PC-9 (cell line): ENCODE measurements around the gene JSRP1. TPM values are rescaled to one million over a fixed set of nuclear protein-coding genes. Genes with fewer than 3 reads are reported as not detected.

Source experiments
- BruUV-seq: library from RNA; stranded (reverse); fragments of 400-500 nt; replicated peaks from 2 replicates; lab custom pipeline; 2021; lab: Mats Ljungman, UMichigan
- CTCF ChIA-PET: fragments of 300-600 bp; sonication (Branson Sonifier 250); formaldehyde crosslinking; loops from one replicate; lab custom pipeline; 2022; ENCODE audit warnings: antibody characterized with exemption; lab: Charles Lee
- POLR2A ChIA-PET: fragments of 300-600 bp; sonication (Branson Sonifier 250); formaldehyde crosslinking; loops from one replicate; lab custom pipeline; 2022; ENCODE audit warnings: antibody characterized with exemption; ENCODE audit not compliant: unreplicated experiment; lab: Charles Lee
- DNase-seq, 2 experiments: peaks; one replicate each; pipeline versions ENCODE4 v3.0.0 to v3.0.0-alpha.2; 2015 to 2022; ENCODE audit warnings: mixed read lengths in 1 of 2
- H2AFZ ChIP-seq: fragments of 200-600 bp; sonication (generic); 2 replicates; pipeline ENCODE4 v1.8.1; 2017; ENCODE audit warnings: antibody characterized with exemption
- H3F3A ChIP-seq: fragments of 200-600 bp; sonication (generic); 2 replicates; pipeline ENCODE4 v1.8.1; 2017; ENCODE audit warnings: antibody characterized with exemption, mild to moderate bottlenecking, low read depth; ENCODE audit not compliant: insufficient read depth
- H3K27ac ChIP-seq: fragments of 200-600 bp; sonication (generic); 2 replicates; pipeline ENCODE4 v1.6.1; 2016; ENCODE audit warnings: mixed run types
- H3K27me3 ChIP-seq: fragments of 200-600 bp; sonication (generic); 2 replicates; pipeline ENCODE4 v1.6.1; 2016; ENCODE audit warnings: low read depth, mixed run types; ENCODE audit not compliant: insufficient read depth
- H3K36me3 ChIP-seq: fragments of 200-600 bp; sonication (generic); 2 replicates; pipeline ENCODE4 v1.6.1; 2016; ENCODE audit warnings: low read depth, mixed run types
- H3K4me1 ChIP-seq: fragments of 200-600 bp; sonication (generic); replicated peaks from 2 replicates; pipeline ENCODE4 v1.6.1; 2016; ENCODE audit warnings: mixed run types; ENCODE audit not compliant: insufficient read depth
- H3K4me2 ChIP-seq: fragments of 200-600 bp; sonication (generic); 2 replicates; pipeline ENCODE4 v1.6.1; 2017; ENCODE audit warnings: mixed run types
- H3K4me3 ChIP-seq: fragments of 200-600 bp; sonication (generic); 2 replicates; pipeline ENCODE4 v1.6.1; 2016; ENCODE audit warnings: mixed run types
- H3K79me2 ChIP-seq: fragments of 200-600 bp; sonication (generic); 2 replicates; pipeline ENCODE4 v1.6.1; 2017; ENCODE audit warnings: low read depth, mixed run types
- H3K9me2 ChIP-seq: fragments of 200-600 bp; sonication (generic); 2 replicates; pipeline ENCODE4 v1.8.1; 2017; ENCODE audit warnings: mild to moderate bottlenecking; ENCODE audit not compliant: insufficient read depth
- H3K9me3 ChIP-seq: fragments of 200-600 bp; sonication (generic); 2 replicates; pipeline ENCODE4 v1.8.1; 2016; ENCODE audit warnings: low read depth; ENCODE audit not compliant: insufficient read depth
- H4K20me1 ChIP-seq: fragments of 200-600 bp; sonication (generic); 2 replicates; pipeline ENCODE4 v1.8.1; 2017; ENCODE audit not compliant: insufficient read depth
- CTCF ChIP-seq: fragments of 200-600 bp; sonication (generic); conservative IDR thresholded peaks from 2 replicates; pipeline ENCODE4 v1.6.1; 2017; ENCODE audit warnings: mixed run types, antibody characterized with exemption, mild to moderate bottlenecking, moderate library complexity
- EZH2 ChIP-seq: fragments of 200-600 bp; sonication (generic); IDR thresholded peaks from 2 replicates; pipeline ENCODE4 v1.8.0; 2017; ENCODE audit warnings: antibody characterized with exemption, low read depth
- intact Hi-C: fragments of 100-400 bp; cut with micrococcal nuclease; formaldehyde crosslinking; loops from one replicate; pipeline ENCODE4 v1.10.0; 2022; ENCODE audit not compliant: unreplicated experiment
- total RNA-seq: library from RNA; stranded (reverse); gene quantifications from 2 replicates; pipeline ENCODE4 v1.2.3, GENCODE V29; 2021

Gene JSRP1
- total RNA-seq, 1 experiment from 2014 or later = 1.1 TPM

- Histone ChIP-seq H3F3A (peaks cover 6% of the 10 kb centered on the region; the same call in 1 of the 2 replicates), H3K4me3 (no peak overlapping the region), H3K9me2 (no peaks in the 10 kb centered on the region), H3K36me3 (no peaks in the 10 kb centered on the region), H3K79me2 (peaks cover 32% of the 10 kb centered on the region), H4K20me1 (peaks cover 3% of the 10 kb centered on the region), H2AFZ (no peak overlapping the region), H3K27ac (no peak overlapping the region), H3K4me1 (peaks cover under 1% of the 10 kb centered on the region; the same call in 1 of the 2 replicates), H3K4me2 (no peak overlapping the region), H3K9me3 (no peaks in the 10 kb centered on the region), H3K27me3 (no peaks in the 10 kb centered on the region)
- intact Hi-C loops = loop anchor here (10.0 kb wide), 1 partner anchor 232 kb away; no protein-coding TSS in a partner anchor
- ChIA-PET CTCF (no interaction called here), POLR2A (no interaction called here)
- BruUV-seq = no TSS peak
- no peak for DNase-seq
- TF ChIP-seq EZH2 = no peak
- TF ChIP-seq CTCF = no peak
These were observed 23.7 kb downstream of the JSRP1 start for GRCh38 chr19:2232286-2233151.

GRCh38 chr19:2231621-2232221 is 24.5 kb downstream of the JSRP1 start:
- H3K4me2 ChIP-seq = no peak overlapping the region
- no peak for TF ChIP-seq CTCF
- no peak for TF ChIP-seq EZH2
- H3K4me3 ChIP-seq = no peak overlapping the region

GRCh38 chr19:2230807-2231533 is 25.2 kb downstream of the JSRP1 start:
- H3K4me1 ChIP-seq = no peaks in the 10 kb centered on the region
- H3K36me3 ChIP-seq = no peaks in the 10 kb centered on the region
- H3K4me2 ChIP-seq = no peak overlapping the region
- no peaks in the 10 kb centered on the region for H3K9me2 ChIP-seq
- TF ChIP-seq CTCF = no peak
- TF ChIP-seq EZH2 = no peak
- no peak overlapping the region for H3K27ac ChIP-seq
- H2AFZ ChIP-seq = no peak overlapping the region
- intact Hi-C loops = loop anchor here (10.0 kb wide), 1 partner anchor 234 kb away; no protein-coding TSS in a partner anchor
- BruUV-seq = no TSS peak
- no peaks in the 10 kb centered on the region for H4K20me1 ChIP-seq
- DNase-seq = no peak
- H3F3A ChIP-seq = no peaks in the 10 kb centered on the region
- H3K79me2 ChIP-seq = peaks cover 24% of the 10 kb centered on the region
- ChIA-PET POLR2A (interaction anchor here (0.6 kb wide), 1 partner anchor 47 kb away, joined by 4 read pairs; no protein-coding TSS in a partner anchor), CTCF (no interaction called here)
- H3K9me3 ChIP-seq = no peaks in the 10 kb centered on the region
- H3K4me3 ChIP-seq = no peak overlapping the region
- no peaks in the 10 kb centered on the region for H3K27me3 ChIP-seq

More at GRCh38 chr19:2231621-2232221, 24.5 kb downstream of the JSRP1 start:
- CTCF ChIA-PET = no interaction called here
- H3K79me2 ChIP-seq = peaks cover 24% of the 10 kb centered on the region
- no peaks in the 10 kb centered on the region for H3K9me3 ChIP-seq
- POLR2A ChIA-PET = no interaction called here
- H4K20me1 ChIP-seq = no peaks in the 10 kb centered on the region
- no peaks in the 10 kb centered on the region for H3K36me3 ChIP-seq
- no peaks in the 10 kb centered on the region for H3K4me1 ChIP-seq
- no TSS peak for BruUV-seq
- H2AFZ ChIP-seq = no peak overlapping the region
- no peak for DNase-seq
- H3F3A ChIP-seq = no peaks in the 10 kb centered on the region
- H3K27me3 ChIP-seq = no peaks in the 10 kb centered on the region
- no peak overlapping the region for H3K27ac ChIP-seq
- no peaks in the 10 kb centered on the region for H3K9me2 ChIP-seq
- intact Hi-C loops = loop anchor here (10.0 kb wide), 1 partner anchor 233 kb away; no protein-coding TSS in a partner anchor
